Fibroblast of lung (primary cell): ENCODE measurements around the gene DKK2. TPM values are rescaled to one million over a fixed set of nuclear protein-coding genes. Genes with fewer than 3 reads are reported as not detected.

Experiments used
- DNase-seq, 2 donors: peaks; one replicate each; pipeline versions ENCODE4 v3.0.0 to v3.0.0-alpha.2; 2010; ENCODE audit warnings: low read depth in 2 of 2
- H2AFZ ChIP-seq: 2 replicates; pipeline ENCODE4 v1.5.1; 2012; ENCODE audit warnings: low read length, control low read depth, inconsistent platforms
- H3K27ac ChIP-seq: 2 replicates; pipeline ENCODE4 v1.5.1; 2011; ENCODE audit warnings: low read length, control low read depth; ENCODE audit not compliant: insufficient read depth
- H3K27me3 ChIP-seq: 2 replicates; pipeline ENCODE4 v1.5.1; 2011; ENCODE audit warnings: mild to moderate bottlenecking, low read length; ENCODE audit not compliant: control insufficient read depth, insufficient read depth
- H3K36me3 ChIP-seq: 2 replicates; pipeline ENCODE4 v1.5.1; 2011; ENCODE audit warnings: low read length; ENCODE audit not compliant: control insufficient read depth, insufficient read depth
- H3K4me1 ChIP-seq: 2 replicates; pipeline ENCODE4 v1.5.1; 2011; ENCODE audit warnings: low read length; ENCODE audit not compliant: control insufficient read depth, insufficient read depth; ENCODE audit errors: extremely low read depth
- H3K4me2 ChIP-seq: 2 replicates; pipeline ENCODE4 v1.5.1; 2011; ENCODE audit warnings: low read length, control low read depth; ENCODE audit not compliant: insufficient read depth; ENCODE audit errors: extremely low read depth
- H3K4me3 ChIP-seq, 4 experiments: fragments of 200-600 bp in 1 of 4; sonication (generic) in 1 of 4; replicated peaks in 1 of 4; 2 replicates each; pipeline ENCODE4 v1.5.1; 2011 to 2016; ENCODE audit warnings: low read length in 4 of 4, low read depth in 3 of 4, mild to moderate bottlenecking in 3 of 4, control low read depth in 2 of 4, inconsistent platforms in 1 of 4, mixed read lengths in 1 of 4; ENCODE audit not compliant: insufficient read depth in 1 of 4; ENCODE audit errors: control extremely low read depth in 1 of 4
- H3K79me2 ChIP-seq: 2 replicates; pipeline ENCODE4 v1.5.1; 2012; ENCODE audit warnings: mild to moderate bottlenecking, low read length, inconsistent platforms; ENCODE audit not compliant: control insufficient read depth, insufficient read depth
- H3K9ac ChIP-seq: 2 replicates; pipeline ENCODE4 v1.5.1; 2011; ENCODE audit warnings: mild to moderate bottlenecking, low read length, control low read depth; ENCODE audit not compliant: insufficient read depth
- H3K9me3 ChIP-seq: 2 replicates; pipeline ENCODE4 v1.5.1; 2012; ENCODE audit warnings: low read depth, low read length; ENCODE audit not compliant: control insufficient read depth, insufficient read depth
- H4K20me1 ChIP-seq: 2 replicates; pipeline ENCODE4 v1.5.1; 2011; ENCODE audit warnings: low read length; ENCODE audit not compliant: control insufficient read depth, insufficient read depth; ENCODE audit errors: extremely low read depth
- EZH2 ChIP-seq: IDR thresholded peaks from 2 replicates; pipeline ENCODE4 v1.5.1; 2012; ENCODE audit warnings: low read length, control low read depth, mild to moderate bottlenecking; ENCODE audit errors: missing control alignments
- polyA plus RNA-seq, 2 donors: library from polyadenylated mRNA; depleted of rRNA in 1 of 2; stranded (reverse) in 1 of 2; unstranded in 1 of 2; fragments of >200 nt; gene quantifications; 2 replicates each; pipeline ENCODE4 v1.2.1, GENCODE V29; 2011 to 2012; ENCODE audit warnings: missing spikeins in 1 of 2
- total RNA-seq: library from RNA; depleted of rRNA; stranded (reverse); fragments of >200 nt; gene quantifications from 2 replicates; pipeline ENCODE4 v1.2.1, GENCODE V29; 2014
- TF ChIP-seq, protein P1 (sequence below), 2 donors: IDR thresholded peaks in 1 of 2; conservative IDR thresholded peaks in 1 of 2; 1 replicate in 1 of 2; 2 replicates in 1 of 2; pipeline ENCODE4 v1.5.1; 2011 to 2012; ENCODE audit warnings: low read length in 2 of 2, control low read depth in 1 of 2, inconsistent platforms in 1 of 2, low read depth in 1 of 2, mild to moderate bottlenecking in 1 of 2

DKK2 gene
- total and polyA plus RNA-seq, 2 donors (not counting 1 experiment from before 2014, with no cell fraction given): 0.48 to 1.2 TPM

DNA sequence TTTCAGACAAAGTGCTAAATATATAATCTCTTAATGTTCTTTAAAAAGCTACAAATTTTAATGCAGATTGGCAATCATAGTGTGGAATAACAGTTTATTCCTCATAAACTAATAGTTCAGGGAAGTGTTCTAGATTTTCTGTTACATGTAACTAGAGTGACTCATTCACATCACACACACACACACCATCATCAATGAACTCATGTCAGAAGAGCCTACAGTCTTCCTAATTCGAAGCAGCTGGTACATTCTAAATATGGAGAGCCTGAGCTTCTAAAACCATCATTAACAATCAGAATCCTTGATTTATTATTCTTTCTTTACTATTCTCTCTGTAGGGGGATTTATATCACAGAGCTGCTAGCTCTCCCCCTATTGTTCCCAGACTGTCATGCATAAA lies 49.6 kb downstream of the DKK2 start:
- H3K27me3 ChIP-seq: no peaks in the 10 kb centered on the region
- no peak overlapping the region for H3K27ac ChIP-seq
- H3K79me2 ChIP-seq: no peaks in the 10 kb centered on the region
- H3K4me1 ChIP-seq: no peaks in the 10 kb centered on the region
- H3K4me2 ChIP-seq: no peak overlapping the region
- no peaks in the 10 kb centered on the region for H3K9me3 ChIP-seq
- TF ChIP-seq, protein P1, sequence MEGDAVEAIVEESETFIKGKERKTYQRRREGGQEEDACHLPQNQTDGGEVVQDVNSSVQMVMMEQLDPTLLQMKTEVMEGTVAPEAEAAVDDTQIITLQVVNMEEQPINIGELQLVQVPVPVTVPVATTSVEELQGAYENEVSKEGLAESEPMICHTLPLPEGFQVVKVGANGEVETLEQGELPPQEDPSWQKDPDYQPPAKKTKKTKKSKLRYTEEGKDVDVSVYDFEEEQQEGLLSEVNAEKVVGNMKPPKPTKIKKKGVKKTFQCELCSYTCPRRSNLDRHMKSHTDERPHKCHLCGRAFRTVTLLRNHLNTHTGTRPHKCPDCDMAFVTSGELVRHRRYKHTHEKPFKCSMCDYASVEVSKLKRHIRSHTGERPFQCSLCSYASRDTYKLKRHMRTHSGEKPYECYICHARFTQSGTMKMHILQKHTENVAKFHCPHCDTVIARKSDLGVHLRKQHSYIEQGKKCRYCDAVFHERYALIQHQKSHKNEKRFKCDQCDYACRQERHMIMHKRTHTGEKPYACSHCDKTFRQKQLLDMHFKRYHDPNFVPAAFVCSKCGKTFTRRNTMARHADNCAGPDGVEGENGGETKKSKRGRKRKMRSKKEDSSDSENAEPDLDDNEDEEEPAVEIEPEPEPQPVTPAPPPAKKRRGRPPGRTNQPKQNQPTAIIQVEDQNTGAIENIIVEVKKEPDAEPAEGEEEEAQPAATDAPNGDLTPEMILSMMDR (conservative IDR thresholded peaks at IDR 0.05 in 1 of 2, IDR thresholded peaks at IDR 0.05 in 1 of 2; ENCODE audit: low read depth in 1 of 2, low read length in 2 of 2): no peak
- TF ChIP-seq EZH2: no peak
- H3K36me3 ChIP-seq: no peaks in the 10 kb centered on the region
- no peak overlapping the region for H2AFZ ChIP-seq
- peak; percentile 53 to 55 for DNase-seq
- H4K20me1 ChIP-seq: no peaks in the 10 kb centered on the region
- no peak overlapping the region for H3K4me3 ChIP-seq
- no peak overlapping the region for H3K9ac ChIP-seq

DNA sequence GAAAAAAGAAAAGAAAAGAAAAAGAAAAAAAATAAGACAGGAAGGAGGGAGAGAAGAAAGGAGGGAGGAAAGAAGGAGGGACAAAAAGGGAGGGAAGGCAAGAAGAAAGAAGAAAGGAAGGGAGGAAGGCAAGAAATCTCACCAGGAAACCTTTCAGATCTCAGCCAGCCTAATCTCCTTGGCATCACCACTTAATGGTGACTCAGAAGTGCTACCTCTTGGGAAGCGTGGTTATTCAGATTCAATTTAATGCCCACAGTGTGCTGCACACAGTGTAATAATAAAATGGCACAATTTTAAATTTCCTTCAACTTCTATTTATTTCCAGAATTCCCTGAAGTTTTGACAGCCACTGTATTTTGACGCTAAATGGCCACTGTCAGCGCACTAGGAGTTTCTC lies 50.3 kb downstream of the DKK2 start:
- no peak overlapping the region for H3K27ac ChIP-seq
- DNase-seq: peak in 1 of 2 donors; percentile 6
- no peak overlapping the region for H3K4me3 ChIP-seq
- H3K79me2 ChIP-seq: no peaks in the 10 kb centered on the region
- TF ChIP-seq, protein P1 (conservative IDR thresholded peaks at IDR 0.05 in 1 of 2, IDR thresholded peaks at IDR 0.05 in 1 of 2; ENCODE audit: low read depth in 1 of 2, low read length in 2 of 2): no peak
- no peak for TF ChIP-seq EZH2
- H3K27me3 ChIP-seq: no peaks in the 10 kb centered on the region
- no peak overlapping the region for H2AFZ ChIP-seq
- no peaks in the 10 kb centered on the region for H3K9me3 ChIP-seq
- H4K20me1 ChIP-seq: no peaks in the 10 kb centered on the region
- H3K36me3 ChIP-seq: no peaks in the 10 kb centered on the region
- H3K4me1 ChIP-seq: no peaks in the 10 kb centered on the region
- H3K9ac ChIP-seq: no peak overlapping the region
- H3K4me2 ChIP-seq: no peak overlapping the region

DNA sequence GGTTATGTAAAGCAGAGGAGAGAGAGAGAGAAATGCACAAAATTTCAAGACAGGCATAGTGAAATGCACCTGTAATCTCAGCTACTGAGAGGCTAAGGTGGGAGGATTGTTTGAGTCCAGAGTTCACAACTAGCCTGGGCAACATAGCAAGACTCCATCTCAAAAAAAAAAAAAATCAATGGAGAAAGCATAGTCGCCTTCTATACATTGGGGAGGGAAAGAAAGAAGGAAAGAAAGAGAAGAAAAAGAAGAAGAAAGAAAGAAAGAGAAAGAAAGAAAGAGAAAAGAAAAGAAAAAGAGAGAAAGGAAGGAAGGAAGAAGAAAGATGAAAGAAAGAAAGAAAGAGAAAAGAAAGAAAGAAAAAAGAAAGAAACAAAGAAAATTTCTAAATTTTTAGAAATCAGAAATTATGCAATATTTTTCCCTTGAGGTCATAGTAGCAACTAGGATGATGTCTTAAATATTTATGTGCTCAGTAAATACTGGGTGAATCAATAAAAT lies 53.4 kb downstream of the DKK2 start:
- TF ChIP-seq EZH2: no peak
- TF ChIP-seq, protein P1 (conservative IDR thresholded peaks at IDR 0.05 in 1 of 2, IDR thresholded peaks at IDR 0.05 in 1 of 2; ENCODE audit: low read depth in 1 of 2, low read length in 2 of 2): no peak
- Histone ChIP-seq H3K9ac (no peak overlapping the region), H3K4me2 (no peak overlapping the region), H2AFZ (no peak overlapping the region), H3K9me3 (no peaks in the 10 kb centered on the region), H4K20me1 (no peaks in the 10 kb centered on the region), H3K36me3 (no peaks in the 10 kb centered on the region), H3K4me1 (no peaks in the 10 kb centered on the region), H3K4me3 (no peak overlapping the region), H3K79me2 (no peaks in the 10 kb centered on the region), H3K27me3 (no peaks in the 10 kb centered on the region), H3K27ac (no peak overlapping the region)
- no peak for DNase-seq
